Umbilical cord (tissue), 1 donor: Measurements from ENCODE around the gene JPT1. TPM values are rescaled to one million over a fixed set of nuclear protein-coding genes. Genes with fewer than 3 reads are reported as not detected.

Source experiments
- total RNA-seq: library from RNA; depleted of rRNA; stranded (reverse); fragments of >200 nt; gene quantifications from one replicate; pipeline ENCODE4 v1.2.3, GENCODE V29; 2014; ENCODE audit warnings: low replicate concordance; ENCODE audit not compliant: insufficient read depth

JPT1 gene
- total RNA-seq, 1 donor from 2014 or later: 16.6 TPM

Other genes with a start within 250 kb of the JPT1 start
- 2.9 TPM for gene USH1G, start 231.3 kb downstream of the JPT1 start, total RNA-seq
- gene OTOP2, start 230.2 kb downstream of the JPT1 start, total RNA-seq: 0.72 TPM
- gene OTOP3, start 218.6 kb downstream of the JPT1 start, total RNA-seq: not detected
- 8.9 TPM for gene HID1, start 181.8 kb downstream of the JPT1 start, total RNA-seq
- gene CDR2L, start 166.9 kb downstream of the JPT1 start, total RNA-seq: 3.1 TPM
- gene MRPL58, start 141.8 kb downstream of the JPT1 start, total RNA-seq: 24.6 TPM
- 231 TPM for gene ATP5PD, start 107.5 kb downstream of the JPT1 start, total RNA-seq
- 21.2 TPM for gene KCTD2, start 107.3 kb downstream of the JPT1 start, total RNA-seq
- gene SLC16A5, start 66.6 kb downstream of the JPT1 start, total RNA-seq: 20.7 TPM
- 2.6 TPM for gene ARMC7, start 44.5 kb downstream of the JPT1 start, total RNA-seq
- gene NT5C, start 22.8 kb downstream of the JPT1 start, total RNA-seq: 47.7 TPM
- gene SUMO2, start 28.4 kb upstream of the JPT1 start, total RNA-seq: 67.2 TPM
- gene NUP85, start 51.2 kb upstream of the JPT1 start, total RNA-seq: 33.5 TPM
- gene GGA3, start 107.1 kb upstream of the JPT1 start, total RNA-seq: 33.7 TPM
- 14.9 TPM for gene MRPS7, start 107.4 kb upstream of the JPT1 start, total RNA-seq
- 2.9 TPM for gene MIF4GD, start 116.7 kb upstream of the JPT1 start, total RNA-seq
- gene SLC25A19, start 134.9 kb upstream of the JPT1 start, total RNA-seq: 43.1 TPM